Activated T-cell treated with anti-CD3 and anti-CD28 coated beads, Interleukin-2, amount 50 U/mL, for 48 hours (primary cell): ENCODE data around the gene PCID2.

Source experiments
- DNase-seq, 2 experiments: peaks; one replicate each; pipeline ENCODE4 v3.0.0-alpha.2; 2020

The PCID2 gene

DNA sequence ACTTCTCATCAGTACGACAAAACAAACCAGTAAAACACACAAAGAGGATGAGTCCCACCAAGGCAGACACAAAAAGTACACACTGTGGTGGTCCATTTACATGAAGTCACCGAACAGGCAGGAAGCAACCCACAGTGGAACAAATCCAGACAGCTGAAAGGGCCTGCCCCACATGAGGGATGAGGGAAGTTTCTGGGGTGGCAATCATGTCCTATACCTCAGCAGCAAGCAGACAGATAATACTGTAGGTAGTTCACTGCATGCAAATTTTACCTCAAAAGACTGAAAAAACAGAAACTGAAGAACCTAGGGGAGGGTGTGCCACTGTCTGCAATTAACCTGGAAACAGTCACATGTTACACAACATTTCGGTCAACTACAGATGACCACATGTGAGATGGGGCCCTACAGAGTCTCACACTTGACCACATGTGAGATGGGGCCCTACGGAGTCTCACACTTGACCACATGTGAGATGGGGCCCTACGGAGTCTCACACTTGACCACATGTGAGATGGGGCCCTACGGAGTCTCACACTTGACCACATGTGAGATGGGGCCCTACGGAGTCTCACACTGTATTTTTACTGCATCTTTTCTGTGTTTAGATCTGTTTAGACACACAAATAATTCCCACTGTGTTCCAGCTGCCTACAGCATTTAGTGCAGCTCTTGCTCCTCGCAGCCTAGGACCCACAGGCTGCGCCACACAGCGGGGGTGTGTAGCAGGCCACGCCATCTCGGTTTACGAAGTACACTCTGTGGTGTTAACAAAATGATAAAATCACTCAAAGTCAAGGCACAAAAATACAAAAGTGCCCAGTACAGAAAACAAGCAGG, 22.2 kb downstream of the PCID2 start:
- DNase-seq, result no peak

DNA sequence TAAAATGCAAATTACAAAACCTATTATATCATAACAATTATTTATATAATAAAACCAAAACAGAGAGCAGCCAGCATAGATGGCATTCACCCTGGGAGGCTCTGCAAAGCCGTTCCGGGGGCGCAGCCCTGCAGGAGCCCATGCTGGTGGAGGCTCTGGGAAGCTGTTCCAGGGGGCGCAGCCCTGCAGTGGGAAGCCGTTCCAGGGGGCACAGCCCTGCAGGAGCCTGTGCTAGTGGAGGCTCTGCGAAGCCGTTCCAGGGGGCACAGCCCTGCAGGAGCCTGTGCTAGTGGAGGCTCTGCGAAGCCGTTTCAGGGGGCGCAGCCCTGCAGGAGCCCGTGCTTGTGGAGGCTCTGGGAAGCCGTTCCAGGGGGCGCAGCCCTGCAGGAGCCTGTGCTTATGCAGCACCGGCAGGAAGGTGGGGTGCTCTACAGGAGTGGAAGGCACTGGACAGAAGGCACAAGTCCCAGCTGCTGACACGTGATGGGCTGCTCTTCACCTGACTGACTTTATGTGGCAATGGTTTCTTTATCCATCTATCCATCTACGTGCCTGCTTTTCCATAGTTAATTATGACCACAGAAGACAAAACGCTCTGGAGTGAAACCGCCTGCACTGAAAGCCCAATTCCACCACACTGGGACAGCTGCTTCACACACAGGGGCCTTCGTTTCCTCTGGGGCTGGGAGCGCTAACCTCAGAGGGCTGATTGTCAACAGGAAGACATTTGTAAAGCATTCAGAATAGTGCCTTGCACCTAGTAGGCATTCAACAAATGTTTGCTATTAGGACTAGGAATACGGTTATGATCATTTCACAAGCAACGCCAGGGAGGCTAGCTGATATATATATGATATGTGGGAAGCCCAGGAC, 23.7 kb downstream of the PCID2 start:
- peak in 1 of 2 experiments; percentile 37 for DNase-seq

DNA sequence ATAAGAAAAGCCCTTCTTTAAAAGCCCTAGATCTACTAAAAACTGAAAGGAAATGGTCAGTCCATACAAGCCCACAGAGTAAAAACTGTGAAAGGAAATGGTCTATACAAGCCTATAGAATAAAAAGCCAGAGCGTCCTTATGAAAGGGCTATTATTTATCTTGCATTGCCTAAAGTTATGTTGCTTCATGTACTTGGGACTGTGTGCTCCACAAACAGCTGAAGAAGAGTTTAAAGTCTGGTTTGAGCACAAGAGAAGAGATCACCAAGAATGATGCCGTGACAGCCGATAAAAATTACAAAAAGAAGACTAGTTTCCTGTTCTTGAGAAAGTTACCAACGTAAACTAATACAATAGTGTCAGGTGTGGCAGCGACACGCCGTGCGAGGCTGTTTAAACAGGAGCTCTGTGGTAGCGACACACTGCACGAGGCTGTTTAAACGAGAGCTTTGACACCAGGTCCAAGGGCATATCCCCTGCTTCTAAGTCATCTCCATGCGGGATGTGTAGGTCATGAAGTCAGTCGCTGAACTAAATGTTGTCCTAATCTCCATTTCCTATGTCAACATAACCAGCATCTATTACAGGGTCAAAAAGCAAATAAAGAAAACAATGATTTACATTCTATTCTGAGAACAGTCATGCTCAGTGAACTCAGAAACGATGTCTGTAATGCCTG, 24.9 kb downstream of the PCID2 start:
- no peak for DNase-seq

DNA sequence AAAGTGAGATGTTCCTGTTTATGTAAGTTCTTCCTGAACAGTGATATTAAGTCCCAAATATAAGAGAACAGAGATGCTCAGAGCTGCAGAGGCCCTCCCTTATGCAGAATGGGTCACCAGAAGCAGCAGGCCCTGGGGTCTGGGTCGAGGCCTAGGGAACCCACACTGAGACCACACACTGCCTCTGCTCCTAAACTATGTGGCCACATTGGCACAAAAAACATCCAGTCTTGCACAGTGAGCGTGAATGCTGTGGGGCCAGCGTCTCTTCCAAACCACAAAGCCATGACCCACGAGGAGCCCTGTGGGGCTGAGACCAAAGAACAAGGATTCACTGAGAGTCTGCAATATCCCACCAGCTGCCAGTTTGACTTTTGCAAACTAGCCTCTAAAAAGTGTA, 26.4 kb downstream of the PCID2 start:
- no peak for DNase-seq

DNA sequence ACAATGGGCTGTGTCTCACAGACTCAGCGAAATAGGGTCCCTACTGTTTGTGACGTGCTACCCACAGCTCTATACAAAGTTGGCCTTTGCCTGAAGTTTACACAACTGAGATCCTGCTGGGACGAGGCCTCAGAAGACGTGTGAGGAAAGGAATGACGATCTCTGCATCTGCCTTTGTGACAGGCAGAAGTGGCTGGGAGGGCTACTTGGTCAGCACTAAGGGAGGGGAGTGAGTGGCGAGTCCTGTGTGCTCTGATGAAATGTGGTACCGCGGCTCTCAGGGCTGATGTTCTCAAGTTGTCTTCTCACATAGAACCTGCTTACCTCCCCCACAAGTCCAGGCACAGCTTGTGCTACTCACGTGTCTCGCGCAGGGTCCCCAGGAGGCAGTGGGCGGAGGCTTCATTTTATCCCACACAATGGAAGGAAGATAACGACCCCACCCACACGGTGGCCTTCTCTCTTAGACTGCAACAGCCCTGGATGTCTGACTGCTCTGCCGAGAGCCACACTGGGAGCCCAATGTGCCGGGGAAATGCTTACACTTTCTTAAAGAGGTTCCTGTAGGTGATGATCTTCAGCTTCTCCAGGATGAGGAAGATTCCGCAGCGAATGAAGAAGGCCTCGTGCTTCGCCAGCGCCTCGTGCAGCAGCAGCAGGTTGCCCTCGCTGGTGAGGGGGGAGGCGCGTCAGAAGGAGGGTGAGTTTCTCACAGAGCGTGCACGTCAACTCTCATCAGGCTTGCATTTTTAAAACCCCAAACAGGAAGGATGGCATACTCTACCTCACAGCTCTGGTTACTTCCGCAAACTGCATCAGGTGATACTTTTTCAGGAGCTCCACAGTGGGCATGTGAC, 28.9 kb downstream of the PCID2 start:
- DNase-seq, result no peak

DNA sequence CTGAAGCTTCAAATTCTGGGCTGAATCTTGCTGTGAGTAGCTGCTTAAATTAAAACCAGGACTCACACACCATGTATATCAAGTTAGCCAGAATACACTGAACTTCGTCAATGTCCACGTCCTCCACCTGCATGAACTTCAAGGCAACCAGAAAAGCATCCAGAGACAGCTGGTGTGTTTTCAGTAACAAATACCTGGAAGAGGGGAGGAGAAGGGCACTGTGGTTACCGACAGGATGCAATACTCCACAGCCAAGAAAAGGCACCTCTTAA, 29.6 kb downstream of the PCID2 start:
- no peak for DNase-seq

DNA sequence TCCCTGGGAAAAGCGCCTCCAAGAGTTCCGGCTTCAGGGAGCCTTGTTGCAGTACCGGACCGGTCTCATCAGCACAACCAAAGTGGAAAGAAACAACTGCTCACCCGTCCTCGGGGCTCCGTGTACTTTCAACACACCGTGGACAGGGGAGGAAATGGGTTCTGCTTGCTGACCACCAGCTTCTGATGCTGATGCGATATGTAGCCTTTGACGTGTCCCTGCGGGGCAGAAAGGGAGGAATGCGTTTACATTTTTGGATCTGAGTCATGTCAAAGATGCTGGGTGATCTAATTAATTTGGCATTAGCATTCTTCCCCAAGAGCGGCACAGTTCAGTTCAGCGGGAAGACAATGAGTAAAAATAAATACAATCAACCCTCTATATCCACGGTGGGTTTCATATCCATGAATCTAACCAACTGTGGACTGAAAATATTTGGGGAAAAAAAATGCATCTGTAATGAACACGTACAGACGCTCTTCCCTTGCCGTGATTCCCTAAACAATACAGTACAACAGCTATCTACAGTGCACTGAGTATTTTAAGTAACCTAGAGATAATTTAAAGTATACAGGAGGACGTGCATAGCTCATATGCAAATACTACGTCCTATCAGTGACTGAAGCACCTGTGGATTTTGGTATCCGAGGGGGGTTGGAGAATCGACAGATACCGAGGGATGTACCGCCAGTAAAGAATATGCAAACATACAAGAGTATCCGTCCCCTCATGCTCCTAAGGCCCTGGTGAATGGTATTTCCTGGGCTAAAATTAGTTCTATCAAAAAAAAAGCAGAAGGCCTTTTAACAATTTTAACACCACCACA, 30.2 kb downstream of the PCID2 start:
- no peak for DNase-seq

DNA sequence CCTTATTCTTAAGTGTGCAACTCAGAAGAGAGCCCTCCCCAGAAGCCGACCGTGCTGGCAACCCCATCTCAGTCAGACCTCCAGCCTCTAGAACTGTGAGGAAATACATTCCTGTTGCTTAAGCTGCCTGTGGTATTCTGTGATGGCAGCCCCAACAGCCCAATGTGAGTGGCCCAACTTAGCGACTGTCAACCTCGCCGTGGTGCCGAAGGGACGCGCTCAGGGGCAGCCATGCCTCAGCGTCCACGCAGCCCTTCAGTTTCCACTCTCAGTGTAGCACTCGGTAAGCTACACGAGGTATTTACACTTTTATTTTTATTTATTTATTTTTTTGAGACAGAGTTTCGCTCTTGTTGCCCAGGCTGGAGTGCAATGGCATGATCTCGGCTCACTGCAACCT, 31.6 kb downstream of the PCID2 start:
- DNase-seq, result no peak

DNA sequence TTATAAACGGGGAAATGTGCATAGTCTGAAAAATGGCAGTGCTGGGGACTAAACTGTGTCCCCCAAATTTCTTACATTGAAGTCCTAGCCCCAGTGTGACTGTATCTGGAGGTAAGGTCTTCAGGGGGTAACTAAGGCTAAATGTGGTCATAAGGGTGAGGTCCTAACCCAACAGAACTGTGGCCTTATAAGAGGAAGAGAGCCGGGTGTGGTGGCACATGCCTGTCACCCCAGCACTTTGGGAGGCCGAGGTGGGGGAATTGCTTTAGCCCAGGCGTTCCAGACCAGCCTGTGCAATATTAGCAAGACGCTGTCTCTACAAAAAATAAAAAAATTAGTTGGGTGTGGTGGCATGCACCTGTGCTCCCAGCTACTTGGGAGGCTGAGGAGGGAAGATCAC, 32.2 kb downstream of the PCID2 start:
- DNase-seq, result peak in 1 of 2 experiments; percentile 35

DNA sequence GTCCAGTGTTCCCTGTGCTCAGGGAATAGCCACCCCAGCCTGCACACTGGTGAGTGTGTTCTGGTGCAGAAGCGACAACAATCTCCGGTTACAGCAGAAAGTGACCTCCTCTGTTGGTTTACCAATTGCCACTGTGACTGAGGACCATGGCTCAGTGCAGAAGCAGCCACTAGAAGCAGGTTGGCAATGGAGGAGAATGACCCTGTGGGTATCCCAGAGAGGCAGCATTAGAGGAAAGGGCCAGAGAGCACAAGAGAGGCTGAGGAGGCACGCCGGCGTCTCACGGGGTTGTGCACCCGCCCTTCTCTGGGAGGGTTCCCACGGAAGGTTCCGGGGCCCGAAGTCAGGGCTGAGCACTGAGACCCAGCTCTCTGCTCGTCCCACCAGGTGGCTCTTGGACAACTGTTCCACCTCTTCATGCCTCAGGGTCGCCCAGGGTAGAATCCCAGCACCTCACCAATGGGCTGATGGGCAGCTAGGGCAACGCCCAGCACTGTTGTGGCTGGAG, 36.0 kb downstream of the PCID2 start:
- DNase-seq, result no peak

DNA sequence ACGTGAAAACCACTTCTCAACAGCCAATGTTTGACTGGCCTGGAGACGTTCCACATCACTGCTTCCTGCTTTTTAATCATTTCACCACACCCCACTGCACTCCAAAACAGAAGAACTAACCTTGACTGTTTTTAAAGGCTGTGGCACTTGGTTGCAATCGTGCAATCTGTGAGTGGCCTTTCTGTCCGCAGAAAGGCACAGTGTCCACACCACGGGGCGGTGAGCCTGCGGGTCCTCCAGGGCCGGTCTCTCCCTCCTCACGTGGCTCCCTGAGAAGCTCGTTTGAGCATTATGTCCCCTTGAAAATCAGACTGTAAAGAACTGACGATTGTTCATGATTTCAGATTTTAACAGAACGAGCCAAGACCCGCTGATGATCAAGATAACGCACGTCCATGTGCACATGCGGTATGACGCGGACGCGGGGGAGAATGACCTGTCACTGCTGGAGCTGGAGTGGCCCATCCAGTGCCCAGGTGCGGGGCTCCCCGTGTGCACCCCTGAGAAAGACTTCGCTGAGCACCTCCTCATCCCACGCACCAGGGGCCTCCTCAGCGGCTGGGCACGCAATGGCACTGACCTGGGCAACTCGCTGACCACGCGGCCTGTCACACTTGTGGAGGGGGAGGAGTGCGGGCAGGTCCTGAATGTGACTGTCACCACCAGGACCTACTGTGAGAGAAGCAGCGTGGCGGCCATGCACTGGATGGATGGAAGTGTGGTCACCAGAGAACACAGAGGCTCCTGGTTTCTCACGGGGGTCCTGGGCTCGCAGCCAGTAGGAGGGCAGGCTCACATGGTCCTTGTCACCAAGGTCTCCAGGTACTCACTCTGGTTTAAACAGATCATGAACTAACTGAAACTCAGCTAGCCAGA, 37.0 kb downstream of the PCID2 start:
- DNase-seq, result no peak

DNA sequence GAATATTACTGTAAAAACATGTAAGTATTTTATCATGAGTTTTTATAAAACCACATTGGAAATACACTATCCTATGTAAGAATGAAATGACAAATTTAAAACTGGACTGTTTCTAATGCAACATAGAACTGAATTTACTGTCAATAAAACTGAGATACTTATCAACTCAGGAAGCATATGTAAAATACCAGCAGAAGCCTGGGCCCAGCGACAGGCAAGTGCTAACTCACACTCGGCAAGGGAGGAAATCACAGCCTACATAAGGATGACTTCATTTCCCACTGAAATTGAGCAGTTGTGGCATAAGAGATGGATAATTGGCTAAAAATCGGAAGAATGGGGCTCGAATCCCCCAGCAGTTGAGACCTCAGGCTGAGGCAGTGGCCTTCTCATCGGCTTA, 38.0 kb downstream of the PCID2 start:
- no peak for DNase-seq

DNA sequence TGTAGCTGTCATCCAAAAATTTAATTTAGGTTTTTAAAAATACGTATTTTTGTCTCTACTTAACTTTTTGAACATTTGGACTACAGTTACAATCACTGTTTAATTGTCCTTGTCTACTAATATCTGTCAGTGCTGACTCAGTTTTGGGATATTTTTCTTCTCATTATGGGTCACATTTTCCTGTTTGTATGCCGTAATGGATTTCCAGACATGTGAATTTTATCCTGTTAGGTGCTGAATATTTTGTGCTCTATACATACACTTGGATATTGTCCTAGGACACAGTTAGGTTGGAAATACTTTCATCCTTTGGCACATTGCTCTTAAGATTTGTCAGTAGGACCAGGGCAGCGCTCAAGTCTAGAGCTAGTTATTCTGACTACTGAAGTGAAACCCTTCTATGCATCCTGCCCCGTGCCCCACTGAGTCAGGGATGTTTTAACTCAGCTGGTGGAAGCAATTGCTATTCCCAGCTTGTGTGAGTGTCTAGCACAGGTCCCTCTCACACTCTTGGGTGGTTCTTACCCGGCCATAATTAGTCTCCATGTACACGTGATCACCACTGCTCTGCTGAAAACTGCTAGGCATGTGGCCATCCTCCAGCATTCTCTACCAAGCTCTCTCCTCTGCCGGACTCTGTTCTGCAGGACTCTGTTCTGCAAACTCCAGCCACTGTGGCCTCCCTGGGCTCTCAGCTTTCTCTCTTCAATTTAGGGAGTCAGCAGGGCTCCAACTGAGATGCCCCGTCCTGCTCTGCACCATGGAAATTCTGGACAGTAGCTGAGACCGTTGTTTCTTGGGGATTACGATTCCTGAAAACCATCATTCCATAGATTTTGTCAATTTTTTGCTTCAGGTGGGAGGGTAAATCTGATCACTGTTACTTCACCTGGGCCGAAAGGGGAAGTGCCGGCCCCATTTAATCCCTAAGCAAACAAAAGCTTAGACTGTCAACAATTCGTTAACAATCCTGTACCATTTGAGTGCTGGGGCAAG, 38.9 kb downstream of the PCID2 start:
- DNase-seq, result no peak

DNA sequence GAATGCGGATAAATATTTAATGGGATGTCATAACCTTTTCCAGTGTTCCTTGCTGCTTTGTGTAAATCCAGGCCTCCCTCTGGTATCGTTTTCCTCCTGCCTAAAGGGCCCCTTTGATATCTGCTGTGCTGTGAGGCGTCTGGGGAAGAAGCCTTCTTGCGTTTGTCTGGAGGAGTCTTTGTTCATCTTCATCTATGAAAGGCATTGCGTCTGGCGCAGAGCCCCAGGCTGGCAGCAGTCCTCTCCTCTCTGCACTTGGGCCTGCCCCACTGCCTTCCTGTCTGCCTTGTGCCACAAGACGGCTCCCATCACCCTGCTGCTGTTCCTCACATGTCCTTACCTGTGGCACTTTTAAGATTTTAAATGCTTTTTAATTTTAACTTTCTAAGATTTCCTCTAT, 40.3 kb downstream of the PCID2 start:
- no peak for DNase-seq

DNA sequence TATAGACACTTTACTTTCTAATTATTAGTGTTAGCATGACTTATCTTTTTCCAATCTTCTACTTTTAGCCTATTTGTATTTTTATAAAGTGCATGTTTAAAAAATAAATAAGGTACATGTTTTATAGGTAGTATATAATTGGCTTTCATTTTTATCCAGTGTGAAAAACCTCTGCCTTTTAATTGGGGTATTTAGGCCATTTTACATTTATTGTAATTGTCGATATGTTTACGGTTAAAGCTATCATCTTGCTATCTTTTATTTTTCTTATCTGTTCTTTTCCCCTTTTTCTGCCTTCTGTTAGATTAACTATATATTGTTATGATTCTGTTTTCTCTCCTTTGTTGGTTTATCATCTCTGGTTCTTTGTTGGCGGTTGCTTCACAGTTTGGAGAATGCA, 40.9 kb downstream of the PCID2 start:
- DNase-seq, result no peak

DNA sequence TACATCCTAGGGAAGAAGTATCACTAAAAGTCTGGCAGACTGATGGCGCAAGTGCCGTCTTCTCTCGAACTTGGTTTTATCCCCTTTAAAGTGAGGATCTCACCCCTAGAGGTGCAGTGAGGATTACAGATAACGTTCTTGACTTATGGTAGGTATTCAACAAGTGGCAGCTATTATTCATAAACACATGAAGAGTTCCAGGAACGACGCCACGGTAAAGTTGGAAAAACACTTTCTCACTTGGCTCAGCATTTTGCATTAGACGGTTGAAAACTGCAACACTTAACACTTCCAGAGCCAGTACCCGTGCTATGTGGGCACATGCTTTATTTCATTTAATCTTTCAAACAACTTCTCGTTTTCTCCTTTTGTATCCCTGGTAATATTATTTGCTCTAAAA, 41.3 kb downstream of the PCID2 start:
- no peak for DNase-seq

DNA sequence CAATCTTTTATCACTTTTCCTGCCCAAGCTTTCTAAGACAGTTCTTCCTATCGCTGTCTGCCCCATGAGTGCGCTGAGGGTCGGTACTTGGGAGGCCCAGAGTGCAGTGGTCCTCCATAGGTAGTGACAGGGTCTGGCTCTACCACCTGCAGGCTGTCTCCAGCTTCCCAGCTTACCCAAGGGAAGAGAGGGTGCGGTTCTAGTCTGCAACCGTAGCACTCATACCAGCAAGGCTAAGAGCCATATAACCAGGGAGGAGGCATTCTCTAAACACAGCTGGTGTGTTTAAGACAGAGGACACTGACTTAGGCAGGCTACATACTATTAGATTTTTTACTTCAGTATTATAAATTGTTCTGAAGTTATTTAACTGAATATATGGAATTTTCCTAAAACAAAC, 41.8 kb downstream of the PCID2 start:
- DNase-seq, result no peak

DNA sequence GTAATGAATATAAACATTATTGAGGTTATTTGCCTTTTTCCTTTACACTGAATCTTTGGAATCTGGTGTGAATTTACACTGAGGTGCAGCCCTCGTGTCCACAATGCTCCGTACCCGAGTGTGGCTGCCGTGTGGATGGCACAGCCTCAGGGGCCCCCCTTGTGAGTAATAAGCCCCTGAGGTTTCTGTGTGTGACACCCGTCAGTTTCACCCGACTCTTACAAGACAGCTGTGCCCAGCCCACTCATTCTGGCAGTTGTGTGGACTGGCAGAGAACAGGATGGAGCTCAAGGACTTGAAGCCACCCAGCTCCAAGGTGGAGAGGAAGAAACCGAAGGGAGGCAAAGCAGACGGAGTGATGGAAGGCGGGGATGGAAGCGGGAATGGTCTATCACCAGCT, 42.2 kb downstream of the PCID2 start:
- DNase-seq, result peak in 1 of 2 experiments; percentile 59

DNA sequence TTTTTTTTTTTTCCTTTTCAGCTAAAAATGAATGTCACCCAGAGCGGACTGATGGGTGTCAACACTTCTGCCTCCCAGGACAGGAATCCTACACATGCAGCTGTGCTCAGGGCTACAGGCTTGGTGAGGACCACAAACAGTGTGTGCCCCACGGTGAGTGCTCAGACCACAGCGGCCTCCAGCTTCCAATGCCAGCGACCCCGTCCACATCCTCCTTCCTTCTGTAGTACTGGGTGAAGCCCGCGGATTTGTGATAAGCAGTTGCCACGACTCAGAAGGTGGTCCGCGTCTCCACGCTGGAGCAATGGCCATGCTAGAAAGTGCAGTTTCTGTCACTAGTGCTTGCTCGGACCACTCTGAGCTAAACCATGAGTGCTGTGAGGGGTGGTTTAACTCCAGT, 44.0 kb downstream of the PCID2 start:
- no peak for DNase-seq
